Measurements from ENCODE around the gene EBP. TPM values are rescaled to one million over a fixed set of nuclear protein-coding genes. Genes with fewer than 3 reads are reported as not detected.

Gene EBP
- total and polyA plus RNA-seq, 2 of the 8 experiments (the other 6 are each of a cell fraction or from before 2014, with no cell fraction given): 143 to 286 TPM

- 93% methylated on average over 6 of the region's 9 CpGs; no CpG with 5 or more reads in 1 of the 2 experiments for WGBS, 2 experiments (ENCODE audit: extremely low coverage in 1 of 2, insufficient coverage in 1 of 2, insufficient read length in 1 of 2, insufficient replicate concordance in 2 of 2, low coverage in 1 of 2, low lambda C conversion rate in 2 of 2, missing lambda C conversion rate in 1 of 2)
- no peaks in the 10 kb centered on the region for H3K79me2 ChIP-seq (ENCODE audit: control insufficient read depth in 1 of 2, insufficient read depth in 2 of 2, low read length in 2 of 2)
- POLR2A ChIA-PET (ENCODE audit: partially characterized antibody): no interaction called here
- no peak overlapping the region for H2BK15ac ChIP-seq (ENCODE audit: low read length)
- no peak overlapping the region for H2BK120ac ChIP-seq (replicated peaks; ENCODE audit: low read depth, low read length)
- DNase-seq (ENCODE audit: low read depth in 1 of 2, low spot score in 2 of 2): no peak
- no peaks in the 10 kb centered on the region for H3K9me3 ChIP-seq (ENCODE audit: insufficient read depth in 2 of 2, low read depth in 1 of 2, low read length in 1 of 2)
- CTCF ChIA-PET (ENCODE audit: partially characterized antibody): no interaction called here
- FAIRE-seq: no peak
- no peak overlapping the region for H2AK5ac ChIP-seq (ENCODE audit: low read depth, low read length)
- H3K27me3 ChIP-seq (replicated peaks in 1 of 4; ENCODE audit: control insufficient read depth in 3 of 4, extremely low read depth in 1 of 4, insufficient read depth in 3 of 4, low read length in 3 of 4): no peaks in the 10 kb centered on the region; a peak in 1 of 7 replicates
- no peak overlapping the region for H3K14ac ChIP-seq (ENCODE audit: insufficient read length)
- H3K4me2 ChIP-seq (ENCODE audit: insufficient read depth in 1 of 2, low read depth in 2 of 2, low read length in 2 of 2): no peak overlapping the region
- H3K4me1 ChIP-seq (replicated peaks in 1 of 4; ENCODE audit: control insufficient read depth in 3 of 4, insufficient read depth in 4 of 4, low read length in 3 of 4): no peaks in the 10 kb centered on the region
- no peak overlapping the region for H3K56ac ChIP-seq (replicated peaks; ENCODE audit: insufficient read length, low read depth, low read length)
- no peak overlapping the region for H4K91ac ChIP-seq (replicated peaks; ENCODE audit: insufficient read length, low read length)
- no peak overlapping the region for H4K5ac ChIP-seq (ENCODE audit: insufficient read length, low read depth, low read length)
- no peak overlapping the region for H3K9ac ChIP-seq (replicated peaks in 1 of 4; ENCODE audit: extremely low read depth in 1 of 4, low read depth in 3 of 4, low read length in 3 of 4)
- no peaks in the 10 kb centered on the region for H3K79me1 ChIP-seq (ENCODE audit: low read depth, low read length)
- H3K18ac ChIP-seq (ENCODE audit: extremely low read depth, low read length): no peak overlapping the region
- TF ChIP-seq EGR1 (IDR thresholded peaks at IDR 0.05; ENCODE audit: borderline replicate concordance, low read depth, low read length) (no peak), RFX5 (IDR thresholded peaks at IDR 0.05; ENCODE audit: borderline replicate concordance, low read depth, low read length) (no peak), ATF2 (IDR thresholded peaks at IDR 0.05; ENCODE audit: low read length) (no peak), USF2 (IDR thresholded peaks at IDR 0.05; ENCODE audit: low read length) (no peak), POLR2AphosphoS5 (IDR thresholded peaks at IDR 0.05; ENCODE audit: low read depth, low read length) (no peak), CEBPB (IDR thresholded peaks at IDR 0.05; ENCODE audit: low read depth, low read length) (no peak), POLR2A (IDR thresholded peaks at IDR 0.05; ENCODE audit: control extremely low read depth in 1 of 2, low read depth in 2 of 2, low read length in 2 of 2) (no peak), ASH2L (IDR thresholded peaks at IDR 0.05; ENCODE audit: low read length) (no peak), TBP (IDR thresholded peaks at IDR 0.05; ENCODE audit: low read depth, low read length) (no peak)
- H3K4ac ChIP-seq (replicated peaks; ENCODE audit: insufficient read length, low read depth, low read length): no peak overlapping the region
- no peaks in the 10 kb centered on the region for H4K20me1 ChIP-seq (replicated peaks in 1 of 2; ENCODE audit: control insufficient read depth in 1 of 2, insufficient read depth in 2 of 2, low read length in 2 of 2)
- no peak overlapping the region for H2BK12ac ChIP-seq (ENCODE audit: low read depth, low read length)
- no peak overlapping the region for H2BK5ac ChIP-seq (ENCODE audit: low read depth, low read length)
- no peak overlapping the region for H2BK20ac ChIP-seq (ENCODE audit: low read length)
- no peak overlapping the region for H3K27ac ChIP-seq (ENCODE audit: low read depth, low read length)
- H3K23me2 ChIP-seq (ENCODE audit: low read depth, low read length): no peaks in the 10 kb centered on the region; the same call in 1 of the 2 replicates
- no peak overlapping the region for H3K23ac ChIP-seq (ENCODE audit: insufficient read length)
- no peak overlapping the region for H3K4me3 ChIP-seq (ENCODE audit: extremely low read depth in 1 of 4, insufficient read depth in 2 of 4, low read depth in 3 of 4, low read length in 4 of 4)
- no peak overlapping the region for H2AFZ ChIP-seq (ENCODE audit: low read length)
- H3K36me3 ChIP-seq (ENCODE audit: control insufficient read depth in 2 of 4, insufficient read depth in 4 of 4, low read length in 3 of 4): peaks cover 0 to 2% (median 0%) of the 10 kb centered on the region in 4 experiments; a peak in 3 of 8 replicates
- H4K8ac ChIP-seq (ENCODE audit: extremely low read depth, insufficient read depth, low read length): no peak overlapping the region
Measured at GRCh38 chrX:48514868-48515460, 6.6 kb upstream of the EBP start.
